ENCODE measurements around the gene CA10.

CA10 gene

GRCh38 chr17:52158450-52159042 lies at the start of gene CA10:
Gene CA10, minus strand, starts transcription at chr17:52158714.
- DNase-seq, result peak; percentile 23 to 60

DNA sequence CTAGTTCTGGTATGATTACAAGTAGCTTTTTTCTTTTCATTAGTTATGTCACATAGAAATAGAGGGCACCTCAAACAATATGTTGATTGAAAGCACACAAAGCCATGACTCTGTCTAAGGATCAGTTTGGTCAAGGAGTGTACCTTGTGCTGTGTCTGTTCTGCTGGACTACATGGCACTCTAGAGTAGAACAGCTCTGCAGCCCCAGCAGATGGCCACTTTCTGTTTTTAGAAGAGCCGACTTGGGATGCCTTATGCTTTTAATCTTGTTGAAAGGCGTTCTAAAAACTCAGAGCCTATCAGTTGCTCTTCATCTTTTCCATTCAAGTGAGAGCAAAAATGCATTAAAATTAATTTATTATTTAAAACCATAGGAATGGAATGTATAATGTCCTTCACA lies 49.3 kb upstream of the CA10 start:
- DNase-seq, result no peak

DNA sequence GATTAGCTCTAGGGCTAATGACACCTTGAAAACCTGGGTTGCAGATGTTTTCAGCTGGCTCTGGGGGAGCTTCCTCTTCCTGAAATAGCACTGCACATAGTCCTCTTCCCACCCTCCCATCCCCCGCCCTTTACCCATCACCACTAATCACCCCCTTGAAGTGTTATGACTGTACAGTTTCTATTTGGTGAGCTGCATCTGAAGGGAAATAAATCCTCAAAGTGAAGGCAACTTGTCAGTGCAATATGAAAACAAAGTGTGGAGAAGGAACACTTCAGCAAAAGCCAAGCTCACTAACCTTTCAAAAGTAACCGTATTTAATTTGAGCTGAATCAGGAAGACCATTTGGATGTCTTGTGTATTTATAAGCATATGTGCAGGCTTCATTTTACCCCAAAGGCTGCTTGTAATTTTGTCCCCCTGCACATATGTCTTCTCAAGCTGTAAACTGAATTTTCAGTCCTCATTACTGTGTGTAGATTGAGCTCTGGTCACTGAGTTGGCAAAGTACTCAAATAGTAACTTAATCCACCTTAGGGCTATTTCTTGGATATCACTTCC lies 44.1 kb upstream of the CA10 start:
- DNase-seq, result no peak

- DNase-seq, result no peak
Observed at GRCh38 chr17:52201767-52202519, 43.4 kb upstream of the CA10 start.

- DNase-seq, result no peak
Observed at GRCh38 chr17:52191491-52191890, 33.0 kb upstream of the CA10 start.

DNA sequence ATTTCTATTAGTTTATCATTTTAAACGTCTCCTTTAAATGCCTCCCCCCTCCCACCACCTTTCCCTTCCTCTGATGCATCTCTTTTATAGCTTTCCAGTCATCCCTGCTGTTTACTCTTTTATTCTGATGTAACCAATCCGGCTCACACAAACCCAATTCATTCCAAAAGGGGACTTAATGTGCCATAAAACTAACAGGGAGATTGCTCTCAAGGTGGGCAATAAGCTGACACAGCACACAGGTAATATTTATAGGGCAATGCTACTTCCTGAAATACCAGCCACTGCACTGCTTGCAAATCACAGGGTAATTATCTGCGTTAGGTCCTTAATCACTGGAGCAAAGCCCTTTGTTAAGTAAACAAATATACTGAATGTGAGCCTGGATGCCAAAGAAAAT lies 23.3 kb upstream of the CA10 start:
- DNase-seq, result peak in 1 of 2 experiments; percentile 0

DNA sequence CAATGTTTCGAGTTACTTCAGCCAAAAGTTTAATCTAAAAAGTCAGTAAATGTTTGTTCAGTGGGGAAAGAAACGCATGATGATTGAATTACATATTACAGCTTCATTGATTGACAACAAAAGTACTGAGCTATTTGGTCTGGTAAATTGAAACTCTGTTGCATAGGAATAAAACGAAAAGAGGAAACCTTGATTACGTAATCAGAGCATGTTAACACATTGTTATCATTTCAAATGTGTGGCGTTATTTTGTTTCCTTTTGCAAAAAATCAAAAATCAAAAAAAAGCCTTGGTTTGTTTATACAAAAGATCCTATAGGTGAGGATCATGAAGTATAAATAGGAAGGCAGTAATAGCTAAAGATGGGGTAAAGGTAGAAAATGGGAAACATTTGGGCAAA lies 19.5 kb upstream of the CA10 start:
- no peak for DNase-seq

DNA sequence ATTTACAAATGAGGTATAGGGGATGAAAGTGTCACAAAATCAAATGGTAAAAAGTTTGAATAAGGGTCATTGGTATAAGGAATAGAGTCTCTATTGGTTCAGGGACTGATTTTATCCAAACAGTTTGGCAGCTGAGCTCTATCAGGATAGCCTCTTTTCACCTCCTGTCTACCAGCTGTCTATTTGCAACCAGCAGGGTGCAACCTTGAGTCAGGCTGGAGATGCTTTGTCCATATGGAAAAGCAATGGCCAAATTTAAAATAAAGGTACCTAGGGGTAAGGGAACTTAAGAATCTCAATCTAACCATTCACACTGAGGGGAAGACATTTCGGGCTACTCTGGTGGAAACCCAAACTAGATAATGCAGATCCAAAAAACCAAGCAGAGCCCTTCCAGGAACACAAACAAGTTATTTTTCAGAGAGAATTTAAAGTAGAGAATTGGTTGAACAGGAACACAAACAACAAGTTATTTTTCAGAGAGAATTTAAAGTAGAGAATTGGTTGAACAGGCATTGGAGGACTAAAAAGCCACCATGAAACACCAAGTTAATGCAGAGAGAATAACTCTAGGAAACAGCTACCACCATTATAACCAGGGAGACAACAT lies 12.6 kb upstream of the CA10 start:
- peak in 1 of 2 experiments; percentile 2 for DNase-seq

DNA sequence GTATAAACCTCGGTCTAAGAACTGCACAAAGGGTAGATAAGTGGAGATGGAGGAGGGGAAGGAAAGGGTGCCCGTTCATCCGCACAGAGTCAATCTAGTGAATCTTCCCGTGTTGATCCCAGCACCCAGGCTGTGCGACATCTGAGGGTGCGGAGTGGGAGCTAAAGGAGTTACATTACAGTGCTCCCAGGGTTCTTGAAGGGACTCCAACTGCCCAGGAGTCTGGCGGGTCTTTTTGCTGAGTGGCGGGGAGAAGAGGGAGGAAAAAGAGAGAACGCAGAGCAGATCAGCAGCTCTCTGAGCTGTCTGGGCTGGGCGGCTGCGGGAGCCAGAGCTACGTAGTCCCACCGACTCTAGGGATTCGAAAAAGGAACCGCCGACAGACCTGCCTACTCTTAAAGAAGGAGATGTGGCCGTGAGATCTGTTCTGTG lies 1.6 kb upstream of the CA10 start:
- no peak for DNase-seq

DNA sequence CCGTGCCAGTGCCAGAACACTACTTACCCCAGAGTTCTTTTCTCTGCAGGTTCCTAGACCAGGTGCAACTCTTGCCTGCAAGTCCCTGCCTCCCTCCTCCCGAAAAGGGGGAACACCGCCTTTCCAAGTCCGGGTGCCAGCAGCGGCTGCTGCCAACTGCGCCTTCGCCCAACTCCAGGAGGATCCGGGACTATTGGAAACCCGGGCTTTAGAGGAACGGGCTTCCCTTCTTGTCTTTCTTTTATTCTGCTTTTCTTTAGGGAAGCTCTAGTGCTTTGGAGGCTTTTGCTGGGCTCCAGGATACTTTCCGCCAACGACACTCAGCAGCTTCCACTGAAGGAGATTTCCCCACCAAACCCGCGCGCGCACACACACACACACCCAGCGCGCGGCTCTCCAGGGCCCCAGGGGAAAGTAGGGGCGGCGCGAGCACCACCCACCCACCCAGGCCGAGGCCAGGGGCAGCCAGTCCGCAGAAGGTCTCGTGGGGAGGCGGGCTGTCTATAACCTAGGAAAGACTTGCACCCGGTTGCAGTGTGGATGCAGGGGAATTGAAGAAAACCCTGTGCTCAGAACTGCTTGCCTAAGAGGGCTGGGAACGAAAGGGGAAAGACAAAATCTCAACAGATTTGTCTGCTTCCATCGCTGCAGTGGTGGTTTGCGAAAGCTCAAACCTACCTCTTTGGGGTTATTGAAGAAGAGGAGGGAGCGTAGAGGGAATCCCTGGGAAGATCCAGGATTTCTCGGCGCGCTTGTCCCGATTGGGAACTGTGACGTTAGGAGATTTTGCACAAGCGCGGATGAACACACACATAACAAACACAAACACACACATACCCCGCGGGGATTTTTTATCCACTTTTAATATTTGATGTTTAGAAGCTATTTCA lies 977 bp upstream of the CA10 start:
- no peak for DNase-seq

GRCh38 chr17:52157603-52158449 lies 688 bp downstream of the CA10 start:
- no peak for DNase-seq

DNA sequence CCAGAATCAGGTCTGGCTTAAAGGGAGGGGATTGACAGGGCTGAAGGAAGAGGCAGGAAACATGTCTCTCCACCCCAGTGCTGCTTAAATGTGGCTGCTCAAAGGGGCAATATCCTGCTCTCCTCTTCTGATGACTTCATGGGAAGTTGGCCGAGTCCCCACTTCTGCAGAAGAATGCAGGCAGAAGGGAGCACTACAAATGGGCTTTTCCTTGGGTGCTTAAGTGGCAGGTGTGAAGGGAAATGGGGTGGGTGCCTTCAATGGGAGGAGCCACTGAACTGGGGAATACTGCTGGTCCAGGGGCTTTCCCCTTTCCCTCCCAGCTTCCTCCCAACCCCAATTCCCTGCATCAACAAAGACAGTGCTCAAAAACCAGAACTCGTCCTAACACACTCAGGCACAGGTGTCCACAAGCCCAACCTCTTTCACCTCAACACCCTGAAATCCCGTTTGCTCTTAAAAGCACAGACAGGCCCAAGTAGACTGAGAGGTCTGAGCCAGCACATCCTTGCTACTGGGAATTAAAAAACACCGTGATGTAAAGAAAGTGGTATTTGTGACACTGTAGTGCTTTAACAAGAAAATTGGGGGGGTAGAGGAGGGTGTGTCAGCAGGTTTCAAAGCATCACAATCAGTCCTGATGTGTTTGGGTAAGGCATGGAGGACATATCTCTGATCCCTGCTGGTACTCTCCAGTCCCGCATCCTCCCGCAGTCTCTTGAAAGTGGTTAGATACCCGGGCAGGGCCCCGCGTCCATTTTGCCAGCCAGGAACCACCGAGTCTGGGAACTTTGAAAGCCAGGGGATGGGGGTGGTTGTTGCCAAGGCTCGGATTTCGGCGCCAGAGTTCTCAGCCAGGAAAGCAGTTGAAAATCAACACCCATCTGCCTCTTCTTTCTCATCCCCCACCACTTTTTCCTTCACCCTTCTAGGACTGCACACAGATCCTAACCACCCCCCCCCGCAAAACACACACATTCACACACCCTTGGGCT lies 1.6 kb downstream of the CA10 start:
- DNase-seq, result no peak

DNA sequence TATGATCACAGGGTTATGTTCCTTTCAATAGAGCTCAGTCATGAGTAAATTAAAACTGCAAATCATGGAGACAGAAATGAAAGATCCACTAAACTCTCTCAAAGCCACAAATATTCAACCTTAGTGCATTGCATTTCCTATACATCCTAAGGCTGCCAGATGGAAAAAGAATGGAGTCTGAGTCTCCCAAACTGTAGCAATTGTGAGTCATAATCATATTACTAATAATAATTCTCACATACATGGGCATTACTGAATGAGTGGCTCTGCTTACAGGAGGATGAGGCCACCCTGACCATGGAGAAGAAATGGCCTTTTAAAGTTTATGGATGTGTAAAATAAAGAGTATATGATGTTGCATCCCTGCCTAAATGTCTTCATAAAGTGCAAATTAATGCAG lies 3.2 kb downstream of the CA10 start:
- no peak for DNase-seq

DNA sequence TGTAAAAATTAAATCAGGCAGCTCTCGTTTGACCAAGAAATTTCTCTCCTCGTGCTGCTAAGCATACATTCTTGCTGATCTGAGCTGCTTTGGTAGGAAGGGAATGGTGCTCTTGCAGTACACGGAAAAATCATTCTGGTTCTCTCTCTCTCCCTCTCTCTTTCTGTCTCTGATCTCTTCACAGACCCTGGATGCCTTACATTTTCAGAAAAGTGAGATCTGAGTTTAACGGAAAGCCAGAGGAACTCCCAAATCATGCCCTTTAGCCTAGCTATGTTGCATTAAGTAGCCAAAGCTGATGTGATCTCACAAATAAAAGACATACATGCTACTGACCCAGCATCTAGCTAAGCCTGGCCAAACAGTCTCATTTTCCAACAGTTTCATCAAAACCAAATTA lies 4.0 kb downstream of the CA10 start:
- no peak for DNase-seq

DNA sequence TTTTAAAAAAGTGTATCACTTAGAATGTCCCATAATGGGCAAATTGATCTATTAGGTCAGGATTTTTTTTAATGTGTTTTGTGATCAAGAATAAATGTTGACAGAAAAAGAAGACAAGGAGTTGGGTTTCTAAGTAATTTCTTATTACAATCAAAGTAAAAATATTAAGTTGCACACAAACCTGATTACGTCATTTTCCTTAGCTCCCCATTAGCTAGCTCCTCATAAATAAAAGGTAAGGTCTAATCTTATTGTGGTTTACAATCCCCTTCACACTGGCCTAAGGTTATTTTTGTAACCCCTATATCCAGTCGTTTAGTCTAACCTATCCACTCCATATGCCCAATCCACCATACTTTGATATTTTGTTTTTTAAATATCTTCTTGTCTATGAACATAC lies 7.6 kb downstream of the CA10 start:
- DNase-seq, result no peak

- DNase-seq, result no peak
Observed at GRCh38 chr17:52149626-52150025, 8.9 kb downstream of the CA10 start.

DNA sequence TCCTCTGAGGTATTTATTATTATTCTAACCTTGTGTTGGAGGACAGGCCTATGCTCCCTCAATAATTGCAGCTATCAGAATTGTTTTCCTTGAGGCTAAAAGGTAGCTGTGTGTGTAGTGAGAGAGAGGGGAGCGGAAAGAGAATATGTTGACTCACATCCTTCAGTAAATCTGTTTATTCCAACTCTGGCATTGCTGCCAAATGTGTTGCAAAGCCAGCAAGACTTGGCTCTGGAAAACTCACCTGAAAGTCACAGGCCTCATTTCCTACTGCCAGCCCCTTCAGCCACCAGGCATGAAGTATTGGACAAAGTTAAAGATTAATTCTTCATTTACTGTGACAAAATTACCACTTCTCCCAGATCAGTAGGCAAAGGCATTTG lies 9.6 kb downstream of the CA10 start:
- no peak for DNase-seq

DNA sequence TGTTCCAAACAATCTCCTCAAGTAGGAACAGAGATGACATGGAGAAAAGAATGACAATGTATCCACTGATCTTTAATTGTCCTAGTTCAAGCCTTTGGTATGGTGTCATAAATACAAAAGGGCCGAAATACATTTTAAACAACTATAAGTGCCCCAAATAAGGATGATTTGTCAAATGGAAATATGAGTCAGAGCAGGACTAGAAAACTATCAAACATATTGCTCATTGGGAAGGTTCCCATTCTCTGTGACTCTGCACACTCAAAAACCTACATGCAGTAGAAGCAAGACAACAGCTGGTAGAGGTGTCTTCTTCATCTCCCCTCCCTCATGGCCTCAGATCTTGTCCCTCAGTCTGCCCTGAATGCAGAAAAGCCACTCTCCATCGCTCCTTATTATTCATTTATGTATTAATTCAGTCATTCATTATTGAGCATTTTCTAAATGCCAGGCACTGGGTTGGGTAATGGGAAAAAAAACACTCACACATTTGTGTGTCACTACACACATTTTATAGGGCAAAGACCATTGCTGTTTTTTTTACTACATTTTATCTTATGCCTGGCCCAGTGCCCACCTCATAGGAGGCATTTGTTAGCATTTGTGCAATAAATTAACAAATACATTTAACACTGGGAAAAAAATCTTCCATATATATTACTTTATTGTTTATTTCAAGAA lies 10.1 kb downstream of the CA10 start:
- DNase-seq, result no peak

DNA sequence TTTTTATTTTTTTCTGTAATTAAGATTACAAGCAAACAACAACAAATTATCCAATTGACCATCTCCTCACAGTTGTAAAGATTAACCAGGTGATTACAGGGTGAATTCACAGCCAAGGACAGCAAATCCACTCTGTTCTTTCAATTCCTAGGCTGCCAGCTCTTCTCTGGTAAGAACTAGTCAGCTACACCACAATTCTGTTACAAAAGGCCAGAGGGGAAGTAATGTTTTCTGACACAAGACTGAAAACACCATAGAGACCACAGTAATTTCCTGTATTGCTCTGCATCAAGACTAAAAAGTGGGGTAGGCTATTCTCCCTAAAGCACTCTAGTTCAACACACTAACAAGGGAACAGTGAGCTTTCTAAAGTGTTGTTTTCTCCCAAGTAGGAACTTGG lies 10.6 kb downstream of the CA10 start:
- no peak for DNase-seq

DNA sequence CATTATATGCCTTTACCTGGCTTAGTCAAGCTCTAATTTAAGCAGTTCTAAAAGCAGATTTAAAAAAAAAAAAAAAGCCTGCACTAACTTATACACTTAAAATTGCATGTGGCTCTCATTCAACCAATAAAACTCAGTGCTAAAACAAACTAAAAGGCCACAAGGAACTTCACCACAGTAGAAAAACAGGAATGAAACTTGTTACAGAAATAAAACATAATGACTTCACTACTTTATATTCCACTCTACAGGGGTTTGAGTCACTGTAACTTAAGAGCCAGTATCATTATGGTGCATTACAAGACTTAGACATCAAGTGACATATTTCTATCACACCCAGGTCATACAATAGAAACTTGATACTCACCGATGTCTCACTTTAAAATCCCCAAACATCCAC lies 11.1 kb downstream of the CA10 start:
- no peak for DNase-seq

Measured in NCI-H1930 (cell line).